LNCAP (cell line): ENCODE results near the gene FNBP1.

Source experiments
- CTCF ChIP-seq: fragments of 450-650 bp; IDR thresholded peaks from 2 replicates; pipeline ENCODE4 v1.5.1; 2017; ENCODE audit warnings: mild to moderate bottlenecking

The FNBP1 gene

GRCh38 chr9:130023994-130024596 lies 18.9 kb downstream of the FNBP1 start:
- no peak for TF ChIP-seq CTCF

- no peak for TF ChIP-seq CTCF
These were observed 19.7 kb downstream of the FNBP1 start for GRCh38 chr9:130023144-130023787.

GRCh38 chr9:130022566-130023143 lies 20.3 kb downstream of the FNBP1 start:
- TF ChIP-seq CTCF, result no peak

- TF ChIP-seq CTCF, result no peak
These were observed 21.9 kb downstream of the FNBP1 start for GRCh38 chr9:130021123-130021522.

GRCh38 chr9:130020618-130021017 lies 22.4 kb downstream of the FNBP1 start:
- TF ChIP-seq CTCF, result no peak

- no peak for TF ChIP-seq CTCF
These were observed 24.7 kb downstream of the FNBP1 start for GRCh38 chr9:130018265-130018664.

GRCh38 chr9:130017076-130017475 lies 25.9 kb downstream of the FNBP1 start:
- TF ChIP-seq CTCF, result no peak
